Measurements from ENCODE around the gene KHNYN.

DNA sequence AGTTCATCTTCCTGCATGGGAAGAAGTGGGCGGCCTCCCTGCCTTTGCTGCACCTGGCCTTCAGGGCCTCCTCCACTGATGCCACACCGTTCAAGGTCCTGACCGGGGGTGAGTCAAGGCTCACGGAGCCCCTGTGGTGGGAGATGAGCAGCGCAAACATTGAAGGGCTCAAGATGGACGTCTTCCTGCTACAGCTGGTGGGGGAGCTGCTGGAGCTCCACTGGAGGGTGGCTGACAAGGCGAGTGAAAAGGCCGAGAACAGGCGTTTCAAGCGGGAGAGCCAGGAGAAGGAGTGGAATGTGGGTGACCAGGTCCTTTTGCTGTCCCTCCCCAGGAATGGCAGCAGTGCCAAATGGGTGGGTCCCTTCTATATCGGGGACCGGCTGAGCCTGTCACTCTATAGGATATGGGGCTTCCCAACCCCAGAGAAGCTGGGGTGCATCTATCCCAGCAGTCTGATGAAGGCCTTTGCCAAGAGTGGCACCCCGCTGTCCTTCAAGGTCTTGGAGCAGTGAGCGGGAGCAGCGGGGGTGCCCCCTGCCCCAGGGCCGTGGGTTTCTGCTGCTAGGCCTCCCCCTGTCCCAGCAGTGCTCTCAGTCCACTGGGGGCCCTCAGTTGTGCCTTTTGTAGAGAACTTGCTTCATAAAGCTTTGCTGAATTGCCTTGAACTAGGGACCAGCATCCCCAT is 12.7 kb upstream of the KHNYN start:
- TF ChIP-seq CTCF (IDR thresholded peaks at IDR 0.05) = no peak
- no peak for TF ChIP-seq POLR2A (IDR thresholded peaks at IDR 0.05)
